Mammary microvascular endothelial cell (primary cell): ENCODE data around the gene BOLA1. TPM values are rescaled to one million over a fixed set of nuclear protein-coding genes. Genes with fewer than 3 reads are reported as not detected.

Experiments used
- total RNA-seq: library from RNA; depleted of rRNA; stranded (reverse); fragments of >200 nt; gene quantifications from 2 replicates; pipeline ENCODE4 v1.2.3, GENCODE V29; 2015

The BOLA1 gene, protein sequence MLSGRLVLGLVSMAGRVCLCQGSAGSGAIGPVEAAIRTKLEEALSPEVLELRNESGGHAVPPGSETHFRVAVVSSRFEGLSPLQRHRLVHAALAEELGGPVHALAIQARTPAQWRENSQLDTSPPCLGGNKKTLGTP
- total RNA-seq: 11.3 and 25.0 TPM in 2 replicates

DNA sequence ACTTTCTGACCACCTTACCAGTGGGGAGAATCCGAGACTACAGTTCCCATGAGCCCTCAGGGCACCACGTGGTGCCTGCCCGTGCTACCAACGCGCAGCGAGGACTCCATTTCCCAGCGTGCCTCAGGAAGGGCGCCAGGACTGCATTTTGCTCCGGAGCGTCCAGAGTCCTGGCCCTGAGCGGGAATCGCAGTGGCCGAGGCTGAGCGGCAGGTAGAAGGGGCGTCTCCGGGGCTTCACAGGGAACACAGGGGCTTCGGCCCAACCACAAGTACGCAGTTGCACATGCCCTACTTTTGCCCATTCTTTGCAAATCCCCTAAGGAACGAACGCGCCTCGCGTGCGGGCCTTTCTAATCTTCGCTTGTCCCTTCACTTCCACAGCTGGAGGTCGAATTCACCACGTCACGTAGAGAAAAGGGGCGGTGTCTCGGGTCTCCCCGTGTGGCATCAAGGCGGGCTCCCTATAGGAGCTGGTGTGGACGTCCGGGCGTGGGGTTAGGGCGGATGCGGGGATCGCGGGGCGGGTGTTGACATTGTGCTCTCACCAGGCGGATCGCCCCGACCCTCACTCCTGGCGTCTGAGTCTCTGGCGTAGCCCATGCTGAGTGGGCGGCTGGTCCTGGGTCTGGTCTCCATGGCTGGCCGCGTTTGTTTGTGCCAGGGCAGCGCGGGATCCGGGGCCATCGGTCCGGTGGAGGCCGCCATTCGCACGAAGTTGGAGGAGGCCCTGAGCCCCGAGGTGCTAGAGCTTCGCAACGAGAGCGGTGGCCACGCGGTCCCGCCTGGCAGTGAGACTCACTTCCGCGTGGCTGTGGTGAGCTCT lies at the start of gene BOLA1:
BOLA1 (plus strand) TSS at position 109 of the 825 bp plus-strand sequence; CDS start at position 601, 492 bp downstream.

GRCh38 chr1:149917571-149918144 lies 18.3 kb downstream of the BOLA1 start, which contains the start of gene SV2A:
Gene SV2A, minus strand, starts transcription at chr1:149917844. Its CDS starts 4,004 bp downstream, at chr1:149913840.

DNA sequence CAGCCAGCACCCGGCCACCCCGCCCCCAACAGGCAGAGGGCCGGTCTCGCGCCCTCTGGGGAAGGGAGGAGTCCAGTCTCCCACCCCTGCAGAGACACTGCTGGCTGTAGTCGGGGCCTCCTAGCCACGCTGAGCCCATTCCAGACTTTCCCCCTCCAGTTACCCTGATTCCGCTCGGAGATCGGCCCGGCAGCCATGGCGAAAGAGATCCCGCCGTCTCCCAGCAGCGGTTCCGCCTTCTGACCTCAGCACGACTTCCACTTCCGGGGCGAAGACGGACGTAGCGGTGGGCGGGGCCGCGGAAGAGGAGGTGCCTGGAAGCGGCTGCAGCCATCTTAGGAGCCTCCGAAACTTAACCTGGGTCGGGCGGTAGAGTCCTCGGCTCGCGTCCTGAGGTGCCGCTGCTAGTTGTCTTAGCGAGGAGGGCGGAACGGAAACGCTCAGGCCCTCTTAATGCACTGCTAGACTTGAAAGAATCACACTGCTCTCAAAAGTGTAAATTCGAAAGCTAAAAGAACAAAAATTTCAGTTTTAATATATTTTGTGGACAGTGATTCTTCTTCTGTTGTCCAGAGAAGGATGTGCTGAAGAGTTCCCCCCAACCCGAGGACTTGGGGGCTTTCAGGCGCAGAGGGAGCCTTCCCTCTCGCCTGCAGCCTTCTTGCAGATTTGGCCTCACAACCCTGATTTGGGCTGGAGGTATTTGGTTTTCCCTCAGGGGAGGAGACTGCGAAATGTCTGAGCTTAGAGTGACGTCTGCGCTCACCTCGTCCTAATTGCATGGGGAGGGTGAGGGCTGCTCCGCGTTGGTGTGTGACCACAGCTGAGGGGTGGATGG lies 28.4 kb downstream of the BOLA1 start, which contains the start of gene SF3B4:
SF3B4 (minus strand) TSS at position 241 of the 838 bp plus-strand sequence; CDS start at position 197, 44 bp downstream.

GRCh38 chr1:149936170-149936991 lies 37.0 kb downstream of the BOLA1 start, which contains the start of gene MTMR11:
Gene MTMR11, minus strand, starts transcription at chr1:149936879. Its CDS starts 232 bp downstream, at chr1:149936647.

Other genes starting within 250 kb of the BOLA1 start
- not detected in 2 replicates for gene FCGR1A, start 116.9 kb upstream of the BOLA1 start, total RNA-seq
- gene SV2A, start 18.3 kb downstream of the BOLA1 start, total RNA-seq: 0.93 and 1.2 TPM in 2 replicates
- gene SF3B4, start 28.2 kb downstream of the BOLA1 start, total RNA-seq: 10.3 and 14.0 TPM in 2 replicates
- gene MTMR11, start 37.3 kb downstream of the BOLA1 start, total RNA-seq: 1.7 and 3.7 TPM in 2 replicates
- gene OTUD7B, start 111.2 kb downstream of the BOLA1 start, total RNA-seq: 8.0 and 9.3 TPM in 2 replicates
- gene VPS45, start 168.2 kb downstream of the BOLA1 start, total RNA-seq: 20.5 and 30.6 TPM in 2 replicates